NB4 (cell line): ENCODE results near the gene BICD1.

Experiments used
- DNase-seq: peaks from one replicate; pipeline ENCODE4 v3.0.0; 2010; ENCODE audit warnings: low read depth
- H3K4me3 ChIP-seq: one replicate; pipeline ENCODE4 v1.5.1; 2011; ENCODE audit warnings: mild to moderate bottlenecking, low read depth, low read length, moderate library complexity
- MYC ChIP-seq: IDR thresholded peaks from 2 replicates; pipeline ENCODE4 v1.6.1; 2011; ENCODE audit warnings: low read depth, low read length
- POLR2A ChIP-seq: IDR thresholded peaks from 2 replicates; pipeline ENCODE4 v1.6.1; 2011; ENCODE audit warnings: mild to moderate bottlenecking; ENCODE audit not compliant: insufficient read length; ENCODE audit errors: extremely low read depth
- TF ChIP-seq, protein P1 (sequence below): IDR thresholded peaks from one replicate; pipeline ENCODE4 v1.5.1; 2012; ENCODE audit warnings: low read depth, low read length
- TF ChIP-seq, protein P2 (sequence below): IDR thresholded peaks from 2 replicates; pipeline ENCODE4 v1.6.1; 2011; ENCODE audit warnings: low read depth, low read length

The BICD1 gene

DNA sequence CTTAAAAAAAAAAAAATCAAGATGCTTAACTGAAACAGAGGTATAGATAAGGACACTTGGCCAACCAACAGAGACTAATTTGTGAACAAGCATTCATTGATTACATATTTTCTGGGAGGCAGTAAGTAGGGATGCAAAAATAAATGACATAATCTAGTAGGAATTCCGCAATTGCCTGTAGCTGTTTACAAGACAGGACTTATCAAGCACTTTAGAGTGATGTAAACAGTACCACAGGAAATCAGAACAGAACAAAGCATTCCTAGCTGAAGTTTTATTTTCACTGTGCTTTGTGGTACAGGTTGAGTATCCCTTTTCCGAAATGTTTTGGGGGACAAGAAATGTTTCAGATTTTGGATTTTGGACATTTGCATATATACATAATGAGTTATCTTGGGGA is 224.5 kb downstream of the BICD1 start:
- TF ChIP-seq, protein P1, sequence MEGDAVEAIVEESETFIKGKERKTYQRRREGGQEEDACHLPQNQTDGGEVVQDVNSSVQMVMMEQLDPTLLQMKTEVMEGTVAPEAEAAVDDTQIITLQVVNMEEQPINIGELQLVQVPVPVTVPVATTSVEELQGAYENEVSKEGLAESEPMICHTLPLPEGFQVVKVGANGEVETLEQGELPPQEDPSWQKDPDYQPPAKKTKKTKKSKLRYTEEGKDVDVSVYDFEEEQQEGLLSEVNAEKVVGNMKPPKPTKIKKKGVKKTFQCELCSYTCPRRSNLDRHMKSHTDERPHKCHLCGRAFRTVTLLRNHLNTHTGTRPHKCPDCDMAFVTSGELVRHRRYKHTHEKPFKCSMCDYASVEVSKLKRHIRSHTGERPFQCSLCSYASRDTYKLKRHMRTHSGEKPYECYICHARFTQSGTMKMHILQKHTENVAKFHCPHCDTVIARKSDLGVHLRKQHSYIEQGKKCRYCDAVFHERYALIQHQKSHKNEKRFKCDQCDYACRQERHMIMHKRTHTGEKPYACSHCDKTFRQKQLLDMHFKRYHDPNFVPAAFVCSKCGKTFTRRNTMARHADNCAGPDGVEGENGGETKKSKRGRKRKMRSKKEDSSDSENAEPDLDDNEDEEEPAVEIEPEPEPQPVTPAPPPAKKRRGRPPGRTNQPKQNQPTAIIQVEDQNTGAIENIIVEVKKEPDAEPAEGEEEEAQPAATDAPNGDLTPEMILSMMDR, result no peak
- TF ChIP-seq MYC (no peak), POLR2A (no peak)
- TF ChIP-seq, protein P2, sequence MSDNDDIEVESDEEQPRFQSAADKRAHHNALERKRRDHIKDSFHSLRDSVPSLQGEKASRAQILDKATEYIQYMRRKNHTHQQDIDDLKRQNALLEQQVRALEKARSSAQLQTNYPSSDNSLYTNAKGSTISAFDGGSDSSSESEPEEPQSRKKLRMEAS, result no peak
- H3K4me3 ChIP-seq, result no peak overlapping the region
- DNase-seq, result no peak

DNA sequence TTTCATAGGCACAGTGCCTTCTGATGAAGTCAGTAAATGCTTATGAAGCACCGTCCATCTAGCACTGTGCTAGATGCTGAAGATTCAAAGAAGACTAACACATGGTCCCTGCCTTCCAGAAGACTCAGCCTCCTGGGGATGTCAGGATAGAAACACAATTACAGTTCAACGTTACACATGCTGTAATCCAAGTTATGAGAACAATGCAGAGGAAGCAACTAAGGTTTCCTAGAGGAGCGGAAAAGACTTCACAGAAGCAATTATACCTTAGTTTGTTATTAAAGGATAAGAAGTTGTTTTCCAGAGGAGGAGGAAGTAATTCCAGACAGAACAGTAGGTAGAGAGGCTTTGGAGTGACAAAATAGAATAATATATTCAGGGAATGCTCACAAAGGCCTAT is 225.8 kb downstream of the BICD1 start:
- TF ChIP-seq MYC, result no peak
- DNase-seq, result no peak
- H3K4me3 ChIP-seq, result no peak overlapping the region

DNA sequence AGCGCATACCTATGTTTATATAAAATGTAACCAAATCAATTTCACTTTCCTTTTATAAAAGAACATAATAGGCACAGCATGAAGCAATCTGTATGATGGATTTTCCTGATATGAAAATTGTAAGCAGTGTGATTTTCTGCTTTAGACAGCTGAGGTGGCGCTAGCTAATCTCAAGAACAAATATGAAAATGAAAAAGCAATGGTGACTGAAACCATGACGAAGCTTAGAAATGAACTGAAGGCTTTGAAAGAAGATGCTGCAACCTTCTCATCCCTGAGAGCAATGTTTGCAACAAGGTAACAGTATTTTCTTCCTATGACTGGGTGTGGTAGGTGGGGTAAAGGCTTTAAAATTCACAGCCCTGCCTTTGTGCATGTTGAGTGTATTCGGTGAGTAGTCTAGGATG is 227.7 kb downstream of the BICD1 start:
- no peak for DNase-seq
- TF ChIP-seq, protein P1, result no peak
- TF ChIP-seq POLR2A, result no peak
- TF ChIP-seq, protein P2, result no peak
- TF ChIP-seq MYC, result no peak
- no peak overlapping the region for H3K4me3 ChIP-seq

DNA sequence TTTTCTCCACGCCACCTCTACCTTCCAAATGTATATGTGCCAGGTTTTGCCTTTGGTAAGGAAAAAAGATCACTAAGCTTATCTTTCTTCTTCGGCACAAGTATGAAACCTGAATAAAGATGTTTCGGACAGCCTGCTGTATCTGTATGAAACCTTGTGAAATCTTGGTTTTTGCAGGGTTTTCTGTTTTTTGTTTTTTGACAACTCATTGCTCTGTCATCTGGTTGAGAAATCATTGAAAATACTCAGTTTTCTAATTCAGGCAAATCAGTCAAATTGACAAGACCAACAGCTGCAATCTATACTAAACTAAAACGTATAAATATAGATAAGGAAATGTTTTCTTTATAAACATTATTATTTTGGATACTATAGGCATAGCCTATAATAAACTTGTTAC is 229.6 kb downstream of the BICD1 start:
- DNase-seq, result no peak
- TF ChIP-seq, protein P1, result no peak
- no peak for TF ChIP-seq MYC
- TF ChIP-seq, protein P2, result no peak
- TF ChIP-seq POLR2A, result no peak
- H3K4me3 ChIP-seq, result no peak overlapping the region

DNA sequence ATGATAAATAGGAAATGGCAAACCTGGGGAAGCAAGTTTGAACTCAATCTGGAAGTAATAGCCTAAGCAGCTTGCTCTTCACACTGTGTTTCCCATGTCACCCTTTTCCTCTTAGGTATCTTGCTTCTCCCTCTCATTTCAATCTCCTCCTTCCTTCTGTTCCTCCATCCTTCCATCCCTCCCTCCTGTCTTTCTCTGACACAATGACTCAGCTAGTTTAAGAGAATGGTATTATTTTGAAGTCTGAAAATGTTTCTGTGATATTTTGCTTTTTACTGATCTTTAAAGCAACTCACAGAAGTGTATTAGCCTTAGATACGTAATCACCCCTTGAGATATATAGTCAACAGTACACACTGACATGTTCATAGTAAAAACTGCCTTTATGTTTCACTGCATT is 236.8 kb downstream of the BICD1 start:
- no peak overlapping the region for H3K4me3 ChIP-seq
- TF ChIP-seq POLR2A (no peak), MYC (no peak)
- TF ChIP-seq, protein P1, result no peak
- TF ChIP-seq, protein P2, result no peak
- DNase-seq, result no peak

DNA sequence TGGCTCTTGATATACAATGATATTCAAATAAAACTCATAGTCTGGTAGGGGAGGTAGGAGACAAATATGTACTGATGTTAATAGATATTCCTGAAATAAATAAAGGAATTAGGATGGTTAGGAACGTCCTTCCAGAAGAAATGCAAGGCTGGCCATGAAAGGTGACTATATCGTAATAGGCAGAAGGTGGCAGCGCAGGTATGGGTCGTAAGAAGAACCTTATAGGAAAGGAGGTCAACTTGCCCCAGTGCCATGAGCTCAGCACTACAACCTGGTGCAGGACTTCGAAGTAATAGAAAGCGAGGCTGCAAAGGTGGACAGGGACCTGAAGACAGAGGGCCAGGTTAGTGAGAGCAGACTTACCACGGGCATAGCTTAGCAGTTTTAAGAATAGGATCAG is 237.4 kb downstream of the BICD1 start:
- no peak overlapping the region for H3K4me3 ChIP-seq
- no peak for DNase-seq
- TF ChIP-seq POLR2A (no peak), MYC (no peak)
- TF ChIP-seq, protein P1, result no peak
- TF ChIP-seq, protein P2, result no peak
